Panc1 (cell line): ENCODE measurements around the gene SPCS2. TPM values are rescaled to one million over a fixed set of nuclear protein-coding genes. Genes with fewer than 3 reads are reported as not detected.
"Not testable (repeated sequence)": the region's sequence is repeated elsewhere in the genome, so short reads cannot be mapped to it uniquely, and the experiment has no call there.

ENCODE experiments used
- ATAC-seq: fragments of 200-7000 bp; cut with Tn5 transposase; 2 replicates; pipeline ENCODE4 v1.9.1; 2020; ENCODE audit warnings: mild to moderate bottlenecking, moderate library complexity
- BruUV-seq: library from RNA; stranded (reverse); fragments of 400-500 nt; replicated peaks from 2 replicates; lab custom pipeline; 2021; lab: Mats Ljungman, UMichigan
- CTCF ChIA-PET: fragments of 300-600 bp; sonication (Branson Sonifier 250); formaldehyde crosslinking; loops from one replicate; lab custom pipeline; 2022; ENCODE audit warnings: antibody characterized with exemption; lab: Charles Lee
- POLR2A ChIA-PET: fragments of 300-600 bp; sonication (Branson Sonifier 250); formaldehyde crosslinking; loops from one replicate; lab custom pipeline; 2022; ENCODE audit warnings: antibody characterized with exemption; lab: Charles Lee
- DNase-seq: peaks from one replicate; pipeline ENCODE4 v3.0.0-alpha.2; 2010; ENCODE audit warnings: low read depth, low spot score
- H3K27ac ChIP-seq: 2 replicates; pipeline ENCODE4 v1.5.1; 2011; ENCODE audit warnings: mild to moderate bottlenecking, low read length, inconsistent platforms
- H3K27me3 ChIP-seq: fragments of 200-500 bp; sonication (Bioruptor generic); 2 replicates; pipeline ENCODE4 v1.6.0; 2014; ENCODE audit warnings: low read length, inconsistent platforms; ENCODE audit not compliant: control insufficient read depth, insufficient read depth
- H3K36me3 ChIP-seq: fragments of 200-500 bp; sonication (Bioruptor generic); 2 replicates; pipeline ENCODE4 v1.5.1; 2014; ENCODE audit warnings: inconsistent platforms, mild to moderate bottlenecking, low read length, moderate library complexity; ENCODE audit not compliant: control insufficient read depth, insufficient read depth
- H3K4me1 ChIP-seq: 2 replicates; pipeline ENCODE4 v1.5.1; 2011; ENCODE audit warnings: inconsistent platforms, mild to moderate bottlenecking, low read length, moderate library complexity; ENCODE audit not compliant: control insufficient read depth, insufficient read depth
- H3K4me3 ChIP-seq, 2 experiments: 2 replicates each; pipeline ENCODE4 v1.5.1; 2011 to 2012; ENCODE audit warnings: low read depth in 2 of 2, low read length in 2 of 2, mild to moderate bottlenecking in 2 of 2, inconsistent platforms in 1 of 2, moderate library complexity in 1 of 2
- H3K9me3 ChIP-seq: fragments of 200-500 bp; sonication (Bioruptor generic); 2 replicates; pipeline ENCODE4 v1.5.1; 2014; ENCODE audit warnings: low read depth, mild to moderate bottlenecking, inconsistent platforms, low read length, moderate library complexity; ENCODE audit not compliant: control insufficient read depth, insufficient read depth
- POLR2AphosphoS5 ChIP-seq: IDR thresholded peaks from 2 replicates; pipeline ENCODE4 v1.6.1; 2012; ENCODE audit warnings: mild to moderate bottlenecking, low read depth, low read length, moderate library complexity
- SIN3A ChIP-seq: IDR thresholded peaks from 2 replicates; pipeline ENCODE4 v1.6.1; 2012; ENCODE audit warnings: low read depth, mild to moderate bottlenecking, low read length, moderate library complexity, borderline replicate concordance; ENCODE audit not compliant: insufficient read depth
- TCF7L2 ChIP-seq: IDR thresholded peaks from 2 replicates; pipeline ENCODE4 v1.6.1; 2011; ENCODE audit warnings: mild to moderate bottlenecking, low read depth, low read length, inconsistent platforms
- in situ Hi-C: cut with HindIII; loops from 2 replicates; pipeline ENCODE4 v1.10.0; 2016; ENCODE audit warnings: low sequenced_read_pairs, low pct_unique_long_range_greater_than_20kb
- intact Hi-C: fragments of 100-400 bp; cut with micrococcal nuclease; formaldehyde crosslinking; loops from one replicate; pipeline ENCODE4 v1.10.0; 2022; ENCODE audit not compliant: unreplicated experiment
- total RNA-seq: library from RNA; stranded (reverse); gene quantifications from one replicate; pipeline ENCODE4 v1.2.1, GENCODE V29; 2021; ENCODE audit not compliant: unreplicated experiment
- TF ChIP-seq, protein P1 (sequence below), 2 experiments: IDR thresholded peaks; 2 replicates each; pipeline ENCODE4 v1.6.1; 2011 to 2012; ENCODE audit warnings: low read depth in 2 of 2, control low read depth in 1 of 2, low read length in 1 of 2, mild to moderate bottlenecking in 1 of 2, moderate library complexity in 1 of 2; ENCODE audit not compliant: insufficient read depth in 1 of 2
- TF ChIP-seq, protein P2 (sequence below): fragments of 450-650 bp; IDR thresholded peaks from 2 replicates; pipeline ENCODE4 v1.5.1; 2017; ENCODE audit warnings: mild to moderate bottlenecking

SPCS2 gene
- total RNA-seq, 1 experiment from 2014 or later = 242 TPM

DNA sequence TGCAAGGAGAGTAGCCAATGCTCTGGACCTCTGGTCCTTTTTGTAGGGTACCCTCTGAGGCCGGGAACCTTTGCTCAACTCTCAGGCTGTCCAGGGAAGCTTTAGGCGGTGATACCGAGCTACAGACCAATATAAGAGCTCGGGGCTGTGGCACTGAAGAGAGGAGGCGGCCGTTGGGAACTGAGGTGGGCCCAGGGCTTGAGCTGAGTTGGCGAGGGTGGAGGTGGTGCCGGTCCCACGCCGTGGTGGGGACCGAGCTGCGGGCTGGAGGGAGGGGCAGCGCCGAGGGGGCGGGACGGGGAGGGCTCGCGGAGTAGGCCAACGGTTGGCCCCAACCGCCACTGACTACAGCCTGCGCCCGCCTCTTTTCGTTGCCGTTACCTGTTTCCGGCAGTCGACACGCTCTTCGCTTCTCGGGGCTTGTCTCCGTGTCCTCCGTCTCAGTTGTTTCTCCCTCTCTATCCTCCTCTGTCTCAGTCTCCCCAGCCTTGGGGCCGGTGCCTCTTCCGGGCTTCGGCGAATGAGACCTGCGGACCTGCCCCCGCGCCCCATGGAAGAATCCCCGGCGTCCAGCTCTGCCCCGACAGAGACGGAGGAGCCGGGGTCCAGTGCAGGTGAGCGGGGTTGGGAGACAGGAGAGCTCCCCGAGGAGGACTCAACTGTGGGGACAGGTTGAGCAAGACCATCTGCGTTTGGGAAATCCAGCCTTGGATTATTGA, 39.6 kb downstream of the SPCS2 start, which contains the start of gene NEU3:
TSS of gene NEU3 (plus strand) at position 393 of the 719 bp plus-strand sequence. CDS start at position 521, 128 bp downstream.
- BruUV-seq = no TSS peak

DNA sequence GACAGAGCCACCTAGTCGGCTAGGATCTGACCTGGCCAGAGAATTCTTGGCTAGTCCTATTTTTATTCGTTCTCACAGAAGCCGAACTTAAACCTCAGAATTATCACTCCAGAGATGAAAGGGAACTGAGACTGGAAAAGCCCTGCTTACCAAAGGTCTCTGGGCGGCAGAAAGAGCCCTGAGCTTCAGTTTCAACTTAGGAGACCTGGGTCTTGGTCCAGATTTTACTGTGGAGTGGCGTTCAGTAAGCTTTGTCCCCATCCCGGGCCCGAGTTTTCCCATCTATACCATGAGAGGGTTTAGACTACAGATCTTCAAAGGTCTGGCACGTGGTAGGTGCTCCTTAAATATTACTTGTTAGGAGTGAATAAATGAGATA, 40.2 kb downstream of the SPCS2 start:
- Histone ChIP-seq H3K27me3 (no peaks in the 10 kb centered on the region), H3K4me1 (peaks cover 22% of the 10 kb centered on the region), H3K9me3 (no peaks in the 10 kb centered on the region), H3K4me3 (peak overlapping the region; percentile 98 to 99), H3K27ac (peak overlapping the region; percentile 97), H3K36me3 (peaks cover 3% of the 10 kb centered on the region; the same call in 1 of the 2 replicates)
- no peak for TF ChIP-seq TCF7L2
- intact Hi-C loops = no loop called here
- POLR2A ChIA-PET = interaction anchor here (0.6 kb wide), 1 partner anchor 60 kb away, joined by 4 read pairs; no protein-coding TSS in a partner anchor
- BruUV-seq = TSS peak; percentile 80
- CTCF ChIA-PET = interaction anchor here (1.4 kb wide), 1 partner anchor 62 kb away, joined by 18 read pairs; no protein-coding TSS in a partner anchor
- DNase-seq = no peak
- in situ Hi-C loops = no loop called here
- ATAC-seq = peak; percentile 6

More for the DNA sequence above, 39.6 kb downstream of the SPCS2 start, which contains the start of gene NEU3:
- Histone ChIP-seq H3K27me3 (no peaks in the 10 kb centered on the region), H3K9me3 (no peaks in the 10 kb centered on the region), H3K36me3 (no peaks in the 10 kb centered on the region), H3K4me1 (peaks cover 22% of the 10 kb centered on the region), H3K4me3 (peak within 1 kb of the TSS; percentile 98 to 99), H3K27ac (peak within 1 kb of the TSS; percentile 97)
- TF ChIP-seq POLR2AphosphoS5 (peak; percentile 93), SIN3A (peak; percentile 90), TCF7L2 (no peak)
- in situ Hi-C loops = no loop called here
- ChIA-PET POLR2A (interaction anchor here (0.6 to 0.7 kb wide), 4 partner anchors 22 to 60 kb away, joined by 3 to 5 read pairs (median 4); no protein-coding TSS in a partner anchor), CTCF (interaction anchor here (1.4 kb wide), 1 partner anchor 61 kb away, joined by 18 read pairs; no protein-coding TSS in a partner anchor)
- DNase-seq = peak; percentile 41
- intact Hi-C loops = no loop called here
- peak; percentile 98 for ATAC-seq

DNA sequence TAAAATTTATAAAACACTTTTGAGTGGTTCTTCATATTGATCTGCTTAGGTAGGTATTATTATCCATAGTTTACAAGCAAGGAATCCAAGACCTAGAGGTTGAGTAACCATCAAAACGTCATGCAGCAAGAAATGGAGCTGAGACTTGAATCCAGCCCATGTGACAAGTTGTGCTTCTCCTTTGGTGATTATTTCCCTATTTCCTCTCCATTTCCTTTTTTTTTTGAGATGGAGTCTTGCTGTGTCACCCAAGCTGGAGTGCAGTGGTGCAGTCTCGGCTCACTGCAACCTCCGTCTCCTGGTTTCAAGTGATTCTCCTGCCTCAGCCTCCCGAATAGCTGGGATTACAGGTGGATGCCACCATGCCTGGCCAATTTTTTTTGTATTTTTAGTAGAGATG, 41.1 kb downstream of the SPCS2 start:
- peak overlapping the region in 1 of 2 experiments; percentile 99; a peak in 2 of 4 replicates for H3K4me3 ChIP-seq
- CTCF ChIA-PET = not testable (repeated sequence)

DNA sequence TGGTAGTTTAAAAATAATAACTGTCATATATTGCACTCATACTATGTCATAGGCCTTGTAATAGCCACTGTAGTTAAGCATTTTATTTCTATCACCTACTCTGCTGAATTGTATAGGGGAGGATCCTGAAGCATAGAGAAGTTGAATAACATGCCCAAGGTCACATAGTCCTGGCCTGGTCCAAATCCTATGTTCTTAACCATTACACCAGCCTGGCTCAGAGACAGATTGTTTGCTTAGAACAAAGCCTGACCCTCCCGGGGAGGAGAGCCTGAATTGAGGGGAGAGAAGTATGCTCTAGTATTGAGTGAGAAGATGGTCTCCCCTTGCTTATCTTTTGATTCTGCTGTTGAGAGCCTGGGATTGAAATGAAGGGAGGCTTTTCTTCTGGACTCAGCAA, 41.9 kb downstream of the SPCS2 start:
- ATAC-seq (no peak), DNase-seq (no peak)
- no TSS peak for BruUV-seq
- TF ChIP-seq TCF7L2 = no peak
- TF ChIP-seq, protein P1, sequence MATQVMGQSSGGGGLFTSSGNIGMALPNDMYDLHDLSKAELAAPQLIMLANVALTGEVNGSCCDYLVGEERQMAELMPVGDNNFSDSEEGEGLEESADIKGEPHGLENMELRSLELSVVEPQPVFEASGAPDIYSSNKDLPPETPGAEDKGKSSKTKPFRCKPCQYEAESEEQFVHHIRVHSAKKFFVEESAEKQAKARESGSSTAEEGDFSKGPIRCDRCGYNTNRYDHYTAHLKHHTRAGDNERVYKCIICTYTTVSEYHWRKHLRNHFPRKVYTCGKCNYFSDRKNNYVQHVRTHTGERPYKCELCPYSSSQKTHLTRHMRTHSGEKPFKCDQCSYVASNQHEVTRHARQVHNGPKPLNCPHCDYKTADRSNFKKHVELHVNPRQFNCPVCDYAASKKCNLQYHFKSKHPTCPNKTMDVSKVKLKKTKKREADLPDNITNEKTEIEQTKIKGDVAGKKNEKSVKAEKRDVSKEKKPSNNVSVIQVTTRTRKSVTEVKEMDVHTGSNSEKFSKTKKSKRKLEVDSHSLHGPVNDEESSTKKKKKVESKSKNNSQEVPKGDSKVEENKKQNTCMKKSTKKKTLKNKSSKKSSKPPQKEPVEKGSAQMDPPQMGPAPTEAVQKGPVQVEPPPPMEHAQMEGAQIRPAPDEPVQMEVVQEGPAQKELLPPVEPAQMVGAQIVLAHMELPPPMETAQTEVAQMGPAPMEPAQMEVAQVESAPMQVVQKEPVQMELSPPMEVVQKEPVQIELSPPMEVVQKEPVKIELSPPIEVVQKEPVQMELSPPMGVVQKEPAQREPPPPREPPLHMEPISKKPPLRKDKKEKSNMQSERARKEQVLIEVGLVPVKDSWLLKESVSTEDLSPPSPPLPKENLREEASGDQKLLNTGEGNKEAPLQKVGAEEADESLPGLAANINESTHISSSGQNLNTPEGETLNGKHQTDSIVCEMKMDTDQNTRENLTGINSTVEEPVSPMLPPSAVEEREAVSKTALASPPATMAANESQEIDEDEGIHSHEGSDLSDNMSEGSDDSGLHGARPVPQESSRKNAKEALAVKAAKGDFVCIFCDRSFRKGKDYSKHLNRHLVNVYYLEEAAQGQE (IDR thresholded peaks at IDR 0.05; ENCODE audit: insufficient read depth in 1 of 2, low read depth in 2 of 2, low read length in 1 of 2) = no peak
- TF ChIP-seq, protein P2, sequence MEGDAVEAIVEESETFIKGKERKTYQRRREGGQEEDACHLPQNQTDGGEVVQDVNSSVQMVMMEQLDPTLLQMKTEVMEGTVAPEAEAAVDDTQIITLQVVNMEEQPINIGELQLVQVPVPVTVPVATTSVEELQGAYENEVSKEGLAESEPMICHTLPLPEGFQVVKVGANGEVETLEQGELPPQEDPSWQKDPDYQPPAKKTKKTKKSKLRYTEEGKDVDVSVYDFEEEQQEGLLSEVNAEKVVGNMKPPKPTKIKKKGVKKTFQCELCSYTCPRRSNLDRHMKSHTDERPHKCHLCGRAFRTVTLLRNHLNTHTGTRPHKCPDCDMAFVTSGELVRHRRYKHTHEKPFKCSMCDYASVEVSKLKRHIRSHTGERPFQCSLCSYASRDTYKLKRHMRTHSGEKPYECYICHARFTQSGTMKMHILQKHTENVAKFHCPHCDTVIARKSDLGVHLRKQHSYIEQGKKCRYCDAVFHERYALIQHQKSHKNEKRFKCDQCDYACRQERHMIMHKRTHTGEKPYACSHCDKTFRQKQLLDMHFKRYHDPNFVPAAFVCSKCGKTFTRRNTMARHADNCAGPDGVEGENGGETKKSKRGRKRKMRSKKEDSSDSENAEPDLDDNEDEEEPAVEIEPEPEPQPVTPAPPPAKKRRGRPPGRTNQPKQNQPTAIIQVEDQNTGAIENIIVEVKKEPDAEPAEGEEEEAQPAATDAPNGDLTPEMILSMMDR = no peak
- POLR2A ChIA-PET = no interaction called here
- no peaks in the 10 kb centered on the region for H3K27me3 ChIP-seq
- CTCF ChIA-PET = no interaction called here
- in situ Hi-C loops (no loop called here), intact Hi-C loops (no loop called here)
- H3K27ac ChIP-seq = peak overlapping the region; percentile 19; the same call in 1 of the 2 replicates
- H3K4me3 ChIP-seq = no peak overlapping the region
- peaks cover 22% of the 10 kb centered on the region for H3K4me1 ChIP-seq
- H3K36me3 ChIP-seq = peaks cover 12% of the 10 kb centered on the region
- no peaks in the 10 kb centered on the region for H3K9me3 ChIP-seq

More for the DNA sequence above, 41.1 kb downstream of the SPCS2 start:
- H3K36me3 ChIP-seq = peaks cover 11% of the 10 kb centered on the region
- H3K27me3 ChIP-seq, POLR2A ChIA-PET, ATAC-seq, H3K9me3 ChIP-seq, in situ Hi-C loops, intact Hi-C loops, H3K27ac ChIP-seq, BruUV-seq, DNase-seq: not testable (repeated sequence)
- peaks cover 22% of the 10 kb centered on the region for H3K4me1 ChIP-seq
